H1 (cell line): ENCODE measurements around the gene ELL. TPM values are rescaled to one million over a fixed set of nuclear protein-coding genes. Genes with fewer than 3 reads are reported as not detected.

ENCODE experiments used
- CTBP2 ChIP-seq: IDR thresholded peaks from 2 replicates; pipeline ENCODE4 v1.7.0; 2011; ENCODE audit warnings: borderline replicate concordance, mild to moderate bottlenecking, moderate library complexity, mixed read lengths, low read length; ENCODE audit not compliant: insufficient read depth, insufficient read length
- SRF ChIP-seq: IDR thresholded peaks from 2 replicates; pipeline ENCODE4 v1.6.1; 2011; ENCODE audit warnings: mild to moderate bottlenecking, low read depth, low read length, moderate library complexity
- polyA plus RNA-seq, 7 experiments: library from polyadenylated mRNA; depleted of rRNA in 3 of 7; stranded (reverse) in 5 of 7; unstranded in 2 of 7; fragments of >200 nt in 5 of 7; fragments of 200-250 nt in 2 of 7; gene quantifications; 1 replicate in 5 of 7; 2 replicates in 1 of 7; 4 replicates in 1 of 7; pipeline versions ENCODE4 v1.2.1 to v1.2.3, GENCODE V29; 2011 to 2013; ENCODE audit warnings: missing spikeins in 2 of 7, mixed read lengths in 2 of 7
- total RNA-seq: library from RNA; stranded (reverse); fragmentation: NEBNext Ultra II Directional; extraction: Animal tissue kit (Norgen Biotek cat#: 25700); gene quantifications from 2 replicates; pipeline ENCODE4 v1.2.1, GENCODE V29; 2021

ELL gene
- total and polyA plus RNA-seq, 2 of the 8 experiments (the other 6 are each of a cell fraction or from before 2014, with no cell fraction given) = 5.2 to 10.5 TPM

DNA sequence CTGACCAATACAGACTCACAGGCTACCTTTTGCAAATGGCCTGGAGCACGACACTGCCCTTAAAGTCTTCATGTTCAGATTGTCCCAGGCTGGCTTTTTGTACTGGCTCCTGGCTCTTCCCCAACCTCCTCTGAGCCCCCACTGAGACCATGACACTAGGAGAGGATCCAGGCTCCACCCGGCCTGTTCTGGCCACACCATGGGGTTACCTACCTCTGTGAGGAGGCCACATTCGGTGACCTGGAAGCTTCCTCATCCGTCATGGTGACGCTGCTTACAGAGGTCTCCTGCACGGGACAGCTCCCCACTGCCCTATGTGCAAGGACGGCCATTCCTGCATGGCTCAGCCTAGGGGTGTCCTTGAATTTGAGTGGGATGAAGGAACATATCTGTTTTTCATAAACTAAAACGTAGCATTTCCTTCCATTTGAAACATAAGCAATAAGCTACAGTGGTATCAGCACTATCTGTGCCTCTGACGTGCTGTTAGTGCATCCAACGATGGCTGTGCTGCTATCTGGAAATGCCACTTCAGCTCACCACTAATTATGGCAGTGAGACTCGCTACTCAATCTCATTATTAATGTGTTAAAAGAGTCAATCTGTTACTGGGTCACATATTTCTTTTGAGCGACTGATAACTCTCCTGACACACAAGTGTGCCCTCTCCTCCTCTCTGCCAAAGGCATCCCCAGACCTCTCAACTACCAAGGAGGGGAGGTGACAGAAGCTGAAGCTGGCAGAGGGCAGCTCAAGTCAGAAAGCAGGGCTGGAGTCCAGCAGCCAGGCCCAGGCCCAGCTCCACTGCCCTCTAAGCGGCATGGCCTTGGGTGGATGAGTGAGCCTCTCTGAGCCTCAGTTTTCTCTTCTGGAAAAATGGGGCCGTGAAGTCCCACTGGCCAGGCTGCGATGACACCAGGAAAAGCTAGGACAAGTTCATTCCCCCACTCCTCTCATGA is 29.6 kb downstream of the ELL start (continued):
- no peak for TF ChIP-seq CTBP2
- no peak for TF ChIP-seq SRF
- TF ChIP-seq, all 59 proteins: peak for 0
